HEK293T (cell line): ENCODE measurements around the gene AKNA.

ENCODE experiments used
- CTCF ChIA-PET: fragments of 350-600 bp; formaldehyde crosslinking; extraction: SDS; loops from one replicate; lab custom pipeline; 2021; ENCODE audit warnings: antibody characterized with exemption, inconsistent platforms; lab: Yijun Ruan, JAX
- POLR2A ChIA-PET: fragments of 350-600 bp; formaldehyde crosslinking; extraction: SDS; loops from one replicate; lab custom pipeline; 2020; ENCODE audit warnings: antibody characterized with exemption, inconsistent platforms; lab: Yijun Ruan, JAX
- DNase-seq: peaks from one replicate; pipeline ENCODE4 v3.0.0; 2012; ENCODE audit warnings: mixed read lengths; ENCODE audit errors: extremely low spot score
- ARNT ChIP-seq: fragments of 450-650 bp; IDR thresholded peaks from 2 replicates; pipeline ENCODE4 v1.6.1; 2017; ENCODE audit warnings: mild to moderate bottlenecking
- BHLHE40 ChIP-seq: fragments of 450-650 bp; IDR thresholded peaks from 2 replicates; pipeline ENCODE4 v1.6.1; 2016; ENCODE audit warnings: mild to moderate bottlenecking, moderate library complexity, borderline replicate concordance
- CTBP1 ChIP-seq: fragments of 450-650 bp; IDR thresholded peaks from 2 replicates; pipeline ENCODE4 v1.6.1; 2016; ENCODE audit warnings: borderline replicate concordance
- ELF4 ChIP-seq: fragments of 450-650 bp; IDR thresholded peaks from 2 replicates; pipeline ENCODE4 v1.6.1; 2017; ENCODE audit warnings: antibody characterized with exemption
- FOXA1 ChIP-seq: fragments of 450-650 bp; IDR thresholded peaks from 2 replicates; pipeline ENCODE4 v1.6.1; 2016; ENCODE audit warnings: mild to moderate bottlenecking
- FOXK2 ChIP-seq: fragments of 450-650 bp; IDR thresholded peaks from 2 replicates; pipeline ENCODE4 v1.6.1; 2016; ENCODE audit warnings: mild to moderate bottlenecking
- FOXM1 ChIP-seq: fragments of 450-650 bp; IDR thresholded peaks from 2 replicates; pipeline ENCODE4 v1.6.1; 2017; ENCODE audit warnings: mild to moderate bottlenecking, borderline replicate concordance
- HDGF ChIP-seq: fragments of 450-650 bp; IDR thresholded peaks from 2 replicates; pipeline ENCODE4 v1.6.1; 2017; ENCODE audit warnings: antibody characterized with exemption, borderline replicate concordance
- L3MBTL2 ChIP-seq: fragments of 450-650 bp; conservative IDR thresholded peaks from 2 replicates; pipeline ENCODE4 v1.6.1; 2016; ENCODE audit warnings: mild to moderate bottlenecking
- LEF1 ChIP-seq: fragments of 450-650 bp; IDR thresholded peaks from 2 replicates; pipeline ENCODE4 v1.6.1; 2017; ENCODE audit warnings: mild to moderate bottlenecking, borderline replicate concordance
- NFRKB ChIP-seq: fragments of 450-650 bp; IDR thresholded peaks from 2 replicates; pipeline ENCODE4 v1.6.1; 2016; ENCODE audit warnings: mild to moderate bottlenecking, moderate library complexity
- SP1 ChIP-seq: fragments of 450-650 bp; IDR thresholded peaks from 2 replicates; pipeline ENCODE4 v1.6.1; 2017
- SUZ12 ChIP-seq: fragments of 450-650 bp; IDR thresholded peaks from 2 replicates; pipeline ENCODE4 v1.6.1; 2016; ENCODE audit warnings: mild to moderate bottlenecking
- TARDBP ChIP-seq: fragments of 450-650 bp; IDR thresholded peaks from 2 replicates; pipeline ENCODE4 v1.6.1; 2016
- ZNF384 ChIP-seq: fragments of 450-650 bp; IDR thresholded peaks from 2 replicates; pipeline ENCODE4 v1.6.1; 2016
- TF ChIP-seq, protein P1 (sequence below): fragments of 450-650 bp; IDR thresholded peaks from 2 replicates; pipeline ENCODE4 v1.6.1; 2016

Gene AKNA

DNA sequence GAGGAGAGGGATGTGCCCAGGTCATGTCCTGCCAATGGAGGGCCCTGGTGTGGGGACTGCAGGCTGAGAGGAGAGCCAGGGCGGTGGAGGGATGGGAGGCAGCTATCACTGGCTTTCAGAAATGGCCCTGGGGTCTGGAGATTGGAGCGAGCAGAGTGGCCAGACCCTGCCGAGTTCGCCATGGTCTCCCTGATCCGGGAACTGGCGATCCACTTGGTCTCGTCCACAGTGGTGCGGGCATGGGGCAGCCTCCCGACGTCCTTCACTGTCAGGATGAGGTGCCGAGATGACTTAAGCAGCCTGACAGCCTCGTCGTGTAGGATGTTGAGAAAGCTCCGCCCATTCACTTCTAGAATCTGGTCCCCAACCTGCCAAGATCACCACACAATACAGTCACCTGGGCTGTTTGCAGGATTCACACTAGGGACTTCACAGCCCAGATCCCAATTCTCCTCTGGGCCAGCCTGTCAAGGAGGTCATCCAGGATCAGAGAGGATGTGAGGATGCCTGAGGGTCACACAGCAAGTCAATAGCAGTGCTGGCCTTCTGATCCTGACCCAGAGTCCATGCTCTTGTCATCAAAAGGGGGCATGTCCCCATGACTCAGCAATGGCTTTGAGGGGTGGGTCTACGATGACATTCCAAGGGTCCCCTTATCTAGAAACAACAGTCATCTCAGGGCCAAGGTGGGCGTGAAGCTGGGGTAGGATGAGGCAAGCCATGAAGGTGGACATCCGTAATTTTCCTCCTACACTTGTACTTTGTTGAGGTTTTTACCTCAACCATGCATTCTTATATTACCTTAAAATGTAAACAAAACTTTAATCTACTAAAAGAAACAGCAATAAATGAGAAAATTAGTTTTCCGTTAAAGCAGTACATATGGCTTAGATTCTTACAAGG is 38.5 kb upstream of the AKNA start:
- no peak for DNase-seq
- no peak for TF ChIP-seq CTBP1
- TF ChIP-seq FOXM1 = no peak
- TF ChIP-seq ARNT = no peak
- TF ChIP-seq TARDBP = no peak
- no peak for TF ChIP-seq L3MBTL2
- TF ChIP-seq, protein P1, sequence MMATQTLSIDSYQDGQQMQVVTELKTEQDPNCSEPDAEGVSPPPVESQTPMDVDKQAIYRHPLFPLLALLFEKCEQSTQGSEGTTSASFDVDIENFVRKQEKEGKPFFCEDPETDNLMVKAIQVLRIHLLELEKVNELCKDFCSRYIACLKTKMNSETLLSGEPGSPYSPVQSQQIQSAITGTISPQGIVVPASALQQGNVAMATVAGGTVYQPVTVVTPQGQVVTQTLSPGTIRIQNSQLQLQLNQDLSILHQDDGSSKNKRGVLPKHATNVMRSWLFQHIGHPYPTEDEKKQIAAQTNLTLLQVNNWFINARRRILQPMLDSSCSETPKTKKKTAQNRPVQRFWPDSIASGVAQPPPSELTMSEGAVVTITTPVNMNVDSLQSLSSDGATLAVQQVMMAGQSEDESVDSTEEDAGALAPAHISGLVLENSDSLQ = no peak
- TF ChIP-seq LEF1 = no peak
- no peak for TF ChIP-seq BHLHE40
- no peak for TF ChIP-seq SUZ12
- no peak for TF ChIP-seq NFRKB
- no peak for TF ChIP-seq HDGF
- no peak for TF ChIP-seq FOXK2
- no peak for TF ChIP-seq ELF4
- no peak for TF ChIP-seq ZNF384
- TF ChIP-seq FOXA1 = no peak
- TF ChIP-seq SP1 = no peak
- POLR2A ChIA-PET = no interaction called here
- CTCF ChIA-PET = no interaction called here

DNA sequence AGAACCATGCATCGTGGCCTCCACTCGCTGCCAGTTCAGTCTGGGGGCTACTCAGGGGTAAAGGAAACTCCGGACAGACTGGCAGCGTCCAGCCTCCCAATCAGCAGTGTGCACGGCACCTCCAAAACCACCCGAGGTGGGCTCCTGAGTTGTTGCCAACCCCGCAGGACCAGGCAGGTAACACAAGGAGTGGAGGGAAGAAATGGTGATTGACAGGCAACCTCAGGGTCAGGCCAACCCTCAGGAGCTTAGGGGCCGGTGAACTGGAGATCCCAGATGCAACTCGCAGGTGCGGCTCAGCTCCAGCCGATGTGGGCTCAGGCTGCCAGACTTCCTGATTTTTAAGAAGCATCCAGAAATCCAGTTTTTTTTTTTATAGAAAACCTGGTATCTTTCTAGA is 37.3 kb upstream of the AKNA start:
- no peak for DNase-seq
- ChIA-PET POLR2A (no interaction called here), CTCF (no interaction called here)
- TF ChIP-seq, protein P1 = 0 out of 2 replicates have a peak, but pooled peaks have one; percentile 18
- no peak for TF ChIP-seq L3MBTL2

DNA sequence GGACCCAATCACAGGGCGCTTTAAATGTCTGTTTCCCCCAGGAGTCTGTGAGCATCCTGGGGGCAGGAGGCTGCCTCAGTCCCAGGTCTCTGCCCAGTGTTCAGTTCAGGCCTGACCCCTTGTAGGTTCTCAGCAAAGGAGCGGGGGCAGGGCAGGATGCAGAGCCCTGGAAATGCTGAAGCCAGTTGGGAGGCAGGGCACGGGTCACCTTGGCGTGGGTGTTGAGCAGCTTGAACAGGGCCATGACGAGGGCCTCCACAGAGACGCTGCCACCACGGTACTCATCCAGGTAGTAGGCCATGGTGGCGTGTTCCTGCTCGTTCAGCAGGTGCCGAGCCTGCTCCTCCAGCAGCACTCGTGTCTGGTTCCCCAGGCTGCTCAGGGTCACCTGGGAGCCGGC is 36.3 kb upstream of the AKNA start:
- ChIA-PET POLR2A (no interaction called here), CTCF (no interaction called here)
- DNase-seq = no peak
- TF ChIP-seq TARDBP (no peak), FOXA1 (no peak), ELF4 (no peak), FOXK2 (no peak), NFRKB (no peak), CTBP1 (no peak), LEF1 (no peak), BHLHE40 (no peak), FOXM1 (no peak), HDGF (no peak), L3MBTL2 (no peak), SP1 (no peak), SUZ12 (no peak), ARNT (no peak), ZNF384 (no peak)
- TF ChIP-seq, protein P1 = no peak

DNA sequence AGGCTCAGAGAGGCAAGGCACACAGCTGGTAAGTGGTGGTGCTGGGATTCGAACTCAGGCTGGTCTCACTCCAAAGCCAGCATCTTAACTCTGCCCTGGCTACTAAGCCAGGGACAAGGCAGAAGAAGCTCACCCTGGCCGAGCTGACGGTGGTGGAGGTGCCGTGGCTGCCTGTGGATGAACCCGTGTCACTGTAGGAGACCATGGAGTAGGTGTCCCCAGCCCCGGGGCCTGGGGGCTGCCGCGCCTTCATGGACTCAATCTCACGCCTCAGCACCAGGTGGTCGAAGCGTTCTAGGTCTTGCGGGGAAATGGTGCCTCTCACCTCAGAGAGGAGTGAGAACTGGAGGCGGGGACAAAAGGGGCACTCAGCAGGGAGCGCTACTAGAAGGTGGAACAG is 35.4 kb upstream of the AKNA start:
- TF ChIP-seq HDGF (no peak), TARDBP (no peak), LEF1 (no peak), FOXM1 (no peak), ZNF384 (no peak), FOXA1 (no peak), SUZ12 (no peak), ARNT (no peak), CTBP1 (no peak), BHLHE40 (no peak), NFRKB (no peak), FOXK2 (no peak), L3MBTL2 (no peak), SP1 (no peak), ELF4 (no peak)
- TF ChIP-seq, protein P1 = no peak
- POLR2A ChIA-PET = no interaction called here
- CTCF ChIA-PET = no interaction called here
- DNase-seq = no peak

DNA sequence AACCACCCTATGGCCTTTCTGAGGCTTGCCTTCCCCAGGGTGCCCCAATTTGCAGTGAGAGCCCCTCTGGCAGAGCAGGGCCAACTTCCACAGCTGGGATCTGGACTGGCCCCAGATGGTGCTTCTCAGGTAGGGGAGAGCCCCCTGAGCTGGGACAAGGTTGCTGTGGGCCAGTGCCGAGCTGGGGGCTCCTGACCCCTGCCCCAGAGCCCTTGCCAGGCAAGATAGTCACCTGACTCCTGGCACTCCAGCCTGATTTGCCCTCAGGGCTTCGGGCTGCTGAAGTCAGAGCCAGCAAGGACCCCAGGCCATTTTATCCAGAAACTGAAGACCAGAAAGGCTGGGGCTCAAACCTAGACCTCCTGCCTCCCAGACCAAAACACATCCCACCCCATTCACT is 33.4 kb upstream of the AKNA start:
- no peak for DNase-seq
- POLR2A ChIA-PET = no interaction called here
- CTCF ChIA-PET = no interaction called here
- TF ChIP-seq FOXK2 (no peak), FOXM1 (no peak), BHLHE40 (no peak), ELF4 (no peak), LEF1 (no peak), CTBP1 (no peak), FOXA1 (no peak), TARDBP (no peak), SP1 (no peak), ARNT (no peak), HDGF (no peak), L3MBTL2 (no peak), ZNF384 (no peak), NFRKB (no peak), SUZ12 (no peak)
- TF ChIP-seq, protein P1 = no peak
